Loucy (cell line): Measurements from ENCODE around the gene GNG2.

Experiments
- EZH2phosphoT487 ChIP-seq: fragments of 200-600 bp; IDR thresholded peaks from 2 replicates; pipeline ENCODE4 v1.6.1; 2018; ENCODE audit warnings: antibody characterized with exemption, mild to moderate bottlenecking, moderate library complexity, borderline replicate concordance
- TF ChIP-seq, protein P1 (sequence below): fragments of 200-600 bp; sonication (generic); conservative IDR thresholded peaks from 2 replicates; pipeline ENCODE4 v1.5.1; 2014; ENCODE audit warnings: mild to moderate bottlenecking, antibody characterized with exemption, low read length

DNA sequence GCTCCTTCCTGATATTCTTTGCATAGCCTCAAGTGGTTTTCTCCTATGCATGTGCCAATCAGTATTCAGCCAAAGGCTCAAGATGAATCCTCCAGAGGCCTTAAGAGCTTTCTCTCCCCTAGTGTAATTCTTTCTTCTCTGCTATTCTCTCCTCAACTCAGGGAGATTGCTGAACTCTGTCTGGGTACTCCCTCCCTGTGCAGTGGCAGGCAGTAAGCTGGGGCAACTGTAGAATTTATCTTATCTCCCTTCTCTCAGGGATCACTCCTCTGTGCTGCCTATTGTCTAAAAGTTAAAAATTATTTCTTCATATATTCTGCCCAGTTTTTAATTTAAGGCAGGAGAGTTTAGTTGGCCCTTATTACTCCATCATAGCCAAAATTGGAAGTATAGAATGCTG lies 100.5 kb downstream of the GNG2 start:
- TF ChIP-seq, protein P1, sequence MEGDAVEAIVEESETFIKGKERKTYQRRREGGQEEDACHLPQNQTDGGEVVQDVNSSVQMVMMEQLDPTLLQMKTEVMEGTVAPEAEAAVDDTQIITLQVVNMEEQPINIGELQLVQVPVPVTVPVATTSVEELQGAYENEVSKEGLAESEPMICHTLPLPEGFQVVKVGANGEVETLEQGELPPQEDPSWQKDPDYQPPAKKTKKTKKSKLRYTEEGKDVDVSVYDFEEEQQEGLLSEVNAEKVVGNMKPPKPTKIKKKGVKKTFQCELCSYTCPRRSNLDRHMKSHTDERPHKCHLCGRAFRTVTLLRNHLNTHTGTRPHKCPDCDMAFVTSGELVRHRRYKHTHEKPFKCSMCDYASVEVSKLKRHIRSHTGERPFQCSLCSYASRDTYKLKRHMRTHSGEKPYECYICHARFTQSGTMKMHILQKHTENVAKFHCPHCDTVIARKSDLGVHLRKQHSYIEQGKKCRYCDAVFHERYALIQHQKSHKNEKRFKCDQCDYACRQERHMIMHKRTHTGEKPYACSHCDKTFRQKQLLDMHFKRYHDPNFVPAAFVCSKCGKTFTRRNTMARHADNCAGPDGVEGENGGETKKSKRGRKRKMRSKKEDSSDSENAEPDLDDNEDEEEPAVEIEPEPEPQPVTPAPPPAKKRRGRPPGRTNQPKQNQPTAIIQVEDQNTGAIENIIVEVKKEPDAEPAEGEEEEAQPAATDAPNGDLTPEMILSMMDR: no peak
- no peak for TF ChIP-seq EZH2phosphoT487
